K562 treated with DMSO at 1 percent for 48 hours (cell line): ENCODE data around the gene RMDN2. TPM values are rescaled to one million over a fixed set of nuclear protein-coding genes. Genes with fewer than 3 reads are reported as not detected.

ENCODE experiments used
- total RNA-seq: library from RNA; unstranded; fragments of 300-600 nt; gene quantifications from 2 replicates; pipeline ENCODE4 v1.2.3, GENCODE V29; 2022; ENCODE audit warnings: low replicate concordance; ENCODE audit errors: extremely low read depth

RMDN2 gene
- total RNA-seq = not detected in 2 replicates

GRCh38 chr2:37925063-37925897 is at the start of gene RMDN2:
TSS of gene RMDN2 (plus strand) at chr2:37925287. CDS start at chr2:37929278, 3,991 bp downstream.

Other genes with a start within 250 kb of the RMDN2 start
- gene CYP1B1, start 150.9 kb downstream of the RMDN2 start, total RNA-seq = not detected in 2 replicates